ENCODE results near the gene IQCE. TPM values are rescaled to one million over a fixed set of nuclear protein-coding genes. Genes with fewer than 3 reads are reported as not detected.

Gene IQCE
- polyA plus RNA-seq, 1 donor from 2014 or later: 21.2 TPM

DNA sequence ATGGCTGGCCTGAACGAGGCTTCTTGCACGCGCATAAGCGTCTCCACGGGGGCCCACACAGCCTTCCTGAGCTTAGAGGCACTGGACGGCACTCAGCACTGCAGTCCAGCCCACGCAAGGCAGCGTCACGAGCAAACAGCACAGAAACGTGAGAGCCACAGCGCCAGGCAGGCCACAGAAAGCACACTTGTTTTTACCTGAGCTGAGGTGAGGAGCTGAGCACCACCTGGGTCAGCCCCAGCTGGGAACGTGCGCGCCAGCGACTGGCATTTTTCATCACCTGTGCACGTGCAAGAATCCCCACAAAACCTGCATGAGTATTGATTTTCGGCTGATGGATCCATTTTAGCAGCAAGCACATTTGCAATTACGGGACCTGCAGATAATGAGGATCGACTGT is 26.7 kb downstream of the IQCE start:
- no peaks in the 10 kb centered on the region for H3K36me3 ChIP-seq (ENCODE audit: insufficient read depth, low read length)
- no peaks in the 10 kb centered on the region for H3K9me2 ChIP-seq (ENCODE audit: insufficient read depth, low read length)
- H3K79me2 ChIP-seq (replicated peaks; ENCODE audit: insufficient read depth, low read length): no peaks in the 10 kb centered on the region

DNA sequence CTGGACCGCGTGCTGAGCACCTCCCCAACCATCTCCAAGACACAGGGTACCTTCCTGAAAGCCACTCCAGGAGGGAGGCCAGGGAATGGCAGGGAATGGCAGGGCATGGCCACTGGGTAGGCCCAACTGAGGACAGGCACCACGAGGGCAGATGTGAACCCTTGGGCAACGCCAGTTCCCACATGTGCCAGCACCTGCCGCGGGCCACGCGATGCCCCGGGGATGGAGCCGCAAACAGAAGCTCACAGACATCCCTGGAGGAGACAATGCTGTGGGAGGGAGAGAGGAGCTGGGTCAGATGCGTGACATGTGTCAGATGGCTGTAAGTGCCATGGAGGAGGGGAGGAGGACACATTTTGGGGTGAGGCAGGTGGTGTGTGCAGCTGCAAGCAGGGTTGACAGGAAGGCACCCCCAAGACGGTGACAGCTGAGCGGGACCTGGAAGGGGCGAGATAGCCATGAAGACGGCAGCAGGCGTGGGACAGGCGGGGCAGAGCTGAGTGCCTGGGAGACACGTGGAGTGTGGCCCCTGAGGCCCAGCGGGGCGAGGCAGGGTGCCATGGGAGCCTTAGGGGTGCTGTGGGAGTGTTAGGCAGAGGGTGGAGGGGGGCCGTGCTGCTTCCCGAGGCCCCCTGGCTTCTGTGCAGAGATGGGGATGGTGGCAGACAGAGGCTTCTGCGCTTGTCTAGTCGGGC is 27.7 kb downstream of the IQCE start:
- Histone ChIP-seq H3K4me2 (ENCODE audit: low read length) (no peak overlapping the region), H3K36me3 (ENCODE audit: insufficient read depth, low read length) (no peaks in the 10 kb centered on the region), H3K27ac (ENCODE audit: low read length) (no peak overlapping the region), H3F3A (ENCODE audit: insufficient read depth, low read length, poor library complexity, severe bottlenecking) (no peaks in the 10 kb centered on the region), H3K9me2 (ENCODE audit: insufficient read depth, low read length) (no peaks in the 10 kb centered on the region), H2AFZ (ENCODE audit: low read depth, low read length) (no peak overlapping the region), H3K9ac (ENCODE audit: low read length) (no peak overlapping the region), H3K4me3 (ENCODE audit: low read length) (no peak overlapping the region), H3K79me2 (replicated peaks; ENCODE audit: insufficient read depth, low read length) (no peaks in the 10 kb centered on the region), H3K9me3 (ENCODE audit: low read length) (no peaks in the 10 kb centered on the region), H4K20me1 (ENCODE audit: insufficient read depth) (no peaks in the 10 kb centered on the region), H3K27me3 (ENCODE audit: insufficient read depth, low read depth, low read length) (no peaks in the 10 kb centered on the region)
- TF ChIP-seq POLR2AphosphoS5 (IDR thresholded peaks at IDR 0.05): no peak
- TF ChIP-seq, protein P1, sequence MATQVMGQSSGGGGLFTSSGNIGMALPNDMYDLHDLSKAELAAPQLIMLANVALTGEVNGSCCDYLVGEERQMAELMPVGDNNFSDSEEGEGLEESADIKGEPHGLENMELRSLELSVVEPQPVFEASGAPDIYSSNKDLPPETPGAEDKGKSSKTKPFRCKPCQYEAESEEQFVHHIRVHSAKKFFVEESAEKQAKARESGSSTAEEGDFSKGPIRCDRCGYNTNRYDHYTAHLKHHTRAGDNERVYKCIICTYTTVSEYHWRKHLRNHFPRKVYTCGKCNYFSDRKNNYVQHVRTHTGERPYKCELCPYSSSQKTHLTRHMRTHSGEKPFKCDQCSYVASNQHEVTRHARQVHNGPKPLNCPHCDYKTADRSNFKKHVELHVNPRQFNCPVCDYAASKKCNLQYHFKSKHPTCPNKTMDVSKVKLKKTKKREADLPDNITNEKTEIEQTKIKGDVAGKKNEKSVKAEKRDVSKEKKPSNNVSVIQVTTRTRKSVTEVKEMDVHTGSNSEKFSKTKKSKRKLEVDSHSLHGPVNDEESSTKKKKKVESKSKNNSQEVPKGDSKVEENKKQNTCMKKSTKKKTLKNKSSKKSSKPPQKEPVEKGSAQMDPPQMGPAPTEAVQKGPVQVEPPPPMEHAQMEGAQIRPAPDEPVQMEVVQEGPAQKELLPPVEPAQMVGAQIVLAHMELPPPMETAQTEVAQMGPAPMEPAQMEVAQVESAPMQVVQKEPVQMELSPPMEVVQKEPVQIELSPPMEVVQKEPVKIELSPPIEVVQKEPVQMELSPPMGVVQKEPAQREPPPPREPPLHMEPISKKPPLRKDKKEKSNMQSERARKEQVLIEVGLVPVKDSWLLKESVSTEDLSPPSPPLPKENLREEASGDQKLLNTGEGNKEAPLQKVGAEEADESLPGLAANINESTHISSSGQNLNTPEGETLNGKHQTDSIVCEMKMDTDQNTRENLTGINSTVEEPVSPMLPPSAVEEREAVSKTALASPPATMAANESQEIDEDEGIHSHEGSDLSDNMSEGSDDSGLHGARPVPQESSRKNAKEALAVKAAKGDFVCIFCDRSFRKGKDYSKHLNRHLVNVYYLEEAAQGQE (IDR thresholded peaks at IDR 0.05; ENCODE audit: borderline replicate concordance): no peak
- TF ChIP-seq TAF1 (IDR thresholded peaks at IDR 0.05; ENCODE audit: low read depth): no peak
- no peak for TF ChIP-seq EP300 (conservative IDR thresholded peaks at IDR 0.05; ENCODE audit: poor library complexity, severe bottlenecking)
- no peak for TF ChIP-seq EZH2 (IDR thresholded peaks at IDR 0.05; ENCODE audit: borderline replicate concordance, insufficient read depth, low read length, poor library complexity, severe bottlenecking)
- TF ChIP-seq SMC3 (conservative IDR thresholded peaks at IDR 0.05; ENCODE audit: poor library complexity): no peak
- TF ChIP-seq, protein P2, sequence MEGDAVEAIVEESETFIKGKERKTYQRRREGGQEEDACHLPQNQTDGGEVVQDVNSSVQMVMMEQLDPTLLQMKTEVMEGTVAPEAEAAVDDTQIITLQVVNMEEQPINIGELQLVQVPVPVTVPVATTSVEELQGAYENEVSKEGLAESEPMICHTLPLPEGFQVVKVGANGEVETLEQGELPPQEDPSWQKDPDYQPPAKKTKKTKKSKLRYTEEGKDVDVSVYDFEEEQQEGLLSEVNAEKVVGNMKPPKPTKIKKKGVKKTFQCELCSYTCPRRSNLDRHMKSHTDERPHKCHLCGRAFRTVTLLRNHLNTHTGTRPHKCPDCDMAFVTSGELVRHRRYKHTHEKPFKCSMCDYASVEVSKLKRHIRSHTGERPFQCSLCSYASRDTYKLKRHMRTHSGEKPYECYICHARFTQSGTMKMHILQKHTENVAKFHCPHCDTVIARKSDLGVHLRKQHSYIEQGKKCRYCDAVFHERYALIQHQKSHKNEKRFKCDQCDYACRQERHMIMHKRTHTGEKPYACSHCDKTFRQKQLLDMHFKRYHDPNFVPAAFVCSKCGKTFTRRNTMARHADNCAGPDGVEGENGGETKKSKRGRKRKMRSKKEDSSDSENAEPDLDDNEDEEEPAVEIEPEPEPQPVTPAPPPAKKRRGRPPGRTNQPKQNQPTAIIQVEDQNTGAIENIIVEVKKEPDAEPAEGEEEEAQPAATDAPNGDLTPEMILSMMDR (IDR thresholded peaks at IDR 0.05; ENCODE audit: poor library complexity, severe bottlenecking): no peak
- TF ChIP-seq MXI1 (conservative IDR thresholded peaks at IDR 0.05; ENCODE audit: poor library complexity, severe bottlenecking): no peak
- TF ChIP-seq RAD21 (conservative IDR thresholded peaks at IDR 0.05): no peak

More for the DNA sequence above, 26.7 kb downstream of the IQCE start:
- no peak overlapping the region for H3K4me3 ChIP-seq (ENCODE audit: low read length)
- H3K4me2 ChIP-seq (ENCODE audit: low read length): no peak overlapping the region
- no peaks in the 10 kb centered on the region for H4K20me1 ChIP-seq (ENCODE audit: insufficient read depth)
- H3K9ac ChIP-seq (ENCODE audit: low read length): no peak overlapping the region
- no peak for TF ChIP-seq EZH2 (IDR thresholded peaks at IDR 0.05; ENCODE audit: borderline replicate concordance, insufficient read depth, low read length, poor library complexity, severe bottlenecking)
- no peak for TF ChIP-seq RAD21 (conservative IDR thresholded peaks at IDR 0.05)
- TF ChIP-seq TAF1 (IDR thresholded peaks at IDR 0.05; ENCODE audit: low read depth): no peak
- TF ChIP-seq, protein P2 (IDR thresholded peaks at IDR 0.05; ENCODE audit: poor library complexity, severe bottlenecking): no peak
- TF ChIP-seq EP300 (conservative IDR thresholded peaks at IDR 0.05; ENCODE audit: poor library complexity, severe bottlenecking): no peak
- TF ChIP-seq POLR2AphosphoS5 (IDR thresholded peaks at IDR 0.05): no peak
- no peak for TF ChIP-seq MXI1 (conservative IDR thresholded peaks at IDR 0.05; ENCODE audit: poor library complexity, severe bottlenecking)
- TF ChIP-seq SMC3 (conservative IDR thresholded peaks at IDR 0.05; ENCODE audit: poor library complexity): no peak
- TF ChIP-seq, protein P1 (IDR thresholded peaks at IDR 0.05; ENCODE audit: borderline replicate concordance): no peak
- no peak overlapping the region for H3K27ac ChIP-seq (ENCODE audit: low read length)
- H3K9me3 ChIP-seq (ENCODE audit: low read length): no peaks in the 10 kb centered on the region
- H3K27me3 ChIP-seq (ENCODE audit: insufficient read depth, low read depth, low read length): no peaks in the 10 kb centered on the region
- H3F3A ChIP-seq (ENCODE audit: insufficient read depth, low read length, poor library complexity, severe bottlenecking): no peaks in the 10 kb centered on the region
- no peak overlapping the region for H2AFZ ChIP-seq (ENCODE audit: low read depth, low read length)

Data from neural cell (in vitro differentiated cells).